NCI-H2081 treated with DMSO at 0.1 percent for 48 hours (cell line): ENCODE results near the gene EFCC1.
A peak's percentile ranks its signal among the peaks of the same experiment; 100 is the strongest.

Source experiments
- DNase-seq: peaks from one replicate; lab custom pipeline; 2025; lab: John Stamatoyannopoulos, UW

Gene EFCC1

DNA sequence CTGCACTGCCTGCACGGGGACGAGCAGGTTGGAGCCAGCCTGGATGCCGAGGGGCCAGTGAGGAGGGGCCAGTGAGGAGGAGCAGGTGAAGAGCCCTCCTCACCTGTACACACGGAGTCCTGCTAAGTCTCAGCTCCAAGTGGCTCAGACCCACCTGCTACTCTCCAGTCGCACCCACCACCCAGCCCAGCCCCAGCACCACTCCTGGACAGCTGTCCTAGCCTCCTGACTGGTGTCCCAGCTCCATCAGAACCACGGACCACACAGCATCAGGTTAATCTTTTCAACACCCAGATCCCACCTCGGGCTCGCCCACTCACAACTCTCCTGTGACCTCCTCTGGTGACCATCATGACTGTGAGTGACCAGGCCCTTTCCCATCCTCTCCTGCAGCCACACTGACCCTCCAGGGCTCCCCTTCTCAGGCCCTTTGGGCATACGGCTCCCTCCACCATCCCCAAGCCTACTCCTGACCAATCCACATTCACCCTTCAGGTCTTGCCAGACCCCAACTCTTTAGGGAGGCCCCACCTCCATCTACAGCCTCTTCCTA, 13.8 kb downstream of the EFCC1 start:
- no peak for DNase-seq

GRCh38 chr3:129015388-129016105, 14.4 kb downstream of the EFCC1 start:
- DNase-seq, result no peak

- DNase-seq, result peak; percentile 94
These were observed 15.2 kb downstream of the EFCC1 start for GRCh38 chr3:129016356-129016719.

DNA sequence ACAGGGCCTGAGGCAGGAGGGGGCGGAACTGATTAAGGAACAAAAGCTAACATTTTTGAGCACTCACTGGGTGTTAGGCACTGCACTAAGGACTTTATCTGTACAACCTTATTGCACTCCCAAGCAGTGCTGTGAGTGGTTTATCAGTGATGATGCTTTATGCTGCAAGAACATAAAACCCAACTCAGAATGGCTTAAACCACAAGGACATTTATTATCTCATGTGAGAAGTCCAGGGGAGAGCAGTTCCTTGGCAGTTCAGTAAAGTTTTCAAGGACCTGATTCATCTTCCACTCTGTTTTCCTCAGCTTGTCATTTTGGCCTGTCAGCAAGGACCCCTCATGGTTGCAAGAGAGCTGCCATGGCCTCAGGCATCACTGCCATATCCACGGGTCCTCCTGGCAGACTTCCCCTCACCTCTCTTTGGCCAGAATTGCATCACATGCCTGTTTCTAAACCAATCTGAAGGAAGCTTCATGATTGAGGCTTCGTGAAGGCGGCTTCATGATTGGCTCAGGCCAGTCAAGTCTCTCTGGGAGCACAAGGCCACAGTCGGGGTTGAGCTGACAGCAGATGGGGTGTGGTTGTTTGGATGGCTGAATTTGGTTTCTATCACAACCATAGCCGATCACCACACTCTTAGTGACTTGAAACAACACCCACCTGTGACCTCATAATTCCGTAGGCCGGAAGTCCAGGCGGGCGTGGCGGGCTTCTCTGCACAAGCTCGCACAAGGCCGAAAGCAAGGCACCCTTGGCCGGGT, 15.8 kb downstream of the EFCC1 start:
- no peak for DNase-seq

- no peak for DNase-seq
These were observed 16.4 kb downstream of the EFCC1 start for GRCh38 chr3:129017484-129017899.

DNA sequence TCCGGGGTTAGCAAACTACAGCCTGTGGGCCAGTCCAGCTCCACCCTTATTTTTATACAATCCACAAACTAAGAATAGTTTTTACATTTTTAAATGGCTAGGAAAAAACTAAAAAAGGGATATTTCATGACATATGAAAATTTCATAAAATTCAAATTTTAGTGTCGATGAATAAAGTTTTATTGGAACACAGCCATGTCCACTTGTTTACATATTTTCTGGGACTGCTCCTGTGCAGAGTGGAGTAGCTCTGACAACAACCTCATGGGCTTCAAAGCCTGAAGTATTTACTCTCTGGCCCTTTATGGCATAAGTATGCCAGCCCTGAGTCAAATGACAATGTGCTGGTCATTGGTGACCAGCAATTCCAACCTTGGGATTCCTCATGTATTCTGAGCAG, 17.2 kb downstream of the EFCC1 start:
- DNase-seq, result no peak

GRCh38 chr3:129018751-129019150, 17.6 kb downstream of the EFCC1 start:
- no peak for DNase-seq

GRCh38 chr3:129019266-129019665, 18.2 kb downstream of the EFCC1 start:
- no peak for DNase-seq

DNA sequence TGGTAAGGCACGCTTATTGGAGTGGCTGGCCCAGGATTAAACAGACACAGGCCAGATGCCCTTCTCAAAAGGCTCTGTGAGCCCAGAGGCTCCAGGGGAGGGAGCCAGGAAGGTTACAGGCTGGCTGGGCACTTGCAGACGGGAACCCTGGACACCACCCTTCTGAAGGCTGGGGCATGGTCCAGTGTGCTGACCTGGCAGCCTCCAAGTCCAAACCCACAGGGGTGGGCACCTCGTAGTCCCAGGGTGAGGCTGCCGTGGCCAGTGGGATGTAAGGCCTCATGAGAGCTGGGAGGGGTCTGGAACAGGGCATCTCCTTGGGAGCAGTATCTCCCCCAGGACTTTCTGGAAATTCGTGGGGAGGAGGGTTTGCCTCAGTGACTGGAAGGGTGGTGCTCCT, 19.6 kb downstream of the EFCC1 start:
- no peak for DNase-seq

GRCh38 chr3:129021140-129021551, 20.0 kb downstream of the EFCC1 start:
- no peak for DNase-seq

DNA sequence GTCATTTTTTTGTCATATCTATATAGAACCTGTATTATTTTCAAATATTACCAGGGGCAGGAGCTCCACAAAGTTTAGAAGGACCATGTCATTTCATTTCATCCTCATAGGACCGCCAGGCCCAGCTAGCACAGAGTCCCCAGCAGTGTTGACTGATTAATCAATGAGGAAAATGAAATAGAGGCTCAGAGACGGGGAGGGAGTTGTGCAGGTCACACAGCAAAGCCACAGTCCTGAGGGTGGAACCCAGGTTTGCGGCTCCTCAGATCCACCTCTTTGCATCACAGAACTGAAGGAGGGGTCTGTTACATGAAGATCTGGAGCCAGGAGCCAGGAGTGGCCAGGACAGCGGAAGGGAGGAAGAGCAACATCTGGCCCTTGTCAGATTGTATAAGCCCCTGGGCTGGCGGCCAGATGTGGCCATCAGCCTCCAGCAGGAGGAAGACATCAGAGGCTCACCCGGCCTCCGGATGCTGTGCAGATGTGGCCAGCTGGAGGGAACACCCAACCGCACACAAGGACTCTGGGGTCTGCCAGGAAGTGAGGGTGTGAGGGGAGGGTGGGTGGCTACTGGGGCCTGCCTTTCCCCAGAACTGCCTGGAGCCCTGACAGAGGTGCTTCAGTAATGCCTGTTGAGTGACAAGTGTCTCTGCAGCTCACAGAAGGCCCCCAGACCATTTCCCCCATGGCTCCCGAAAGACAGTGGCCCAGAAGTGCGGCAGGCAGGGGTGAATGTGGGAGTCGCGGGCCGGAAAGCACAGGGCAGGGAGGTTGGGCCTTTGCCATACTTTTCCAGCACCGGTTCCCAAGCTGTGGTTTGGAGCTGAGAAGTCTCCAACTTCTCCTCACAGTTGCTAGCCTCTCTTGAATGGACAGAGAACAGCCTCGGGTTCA, 21.3 kb downstream of the EFCC1 start:
- no peak for DNase-seq

DNA sequence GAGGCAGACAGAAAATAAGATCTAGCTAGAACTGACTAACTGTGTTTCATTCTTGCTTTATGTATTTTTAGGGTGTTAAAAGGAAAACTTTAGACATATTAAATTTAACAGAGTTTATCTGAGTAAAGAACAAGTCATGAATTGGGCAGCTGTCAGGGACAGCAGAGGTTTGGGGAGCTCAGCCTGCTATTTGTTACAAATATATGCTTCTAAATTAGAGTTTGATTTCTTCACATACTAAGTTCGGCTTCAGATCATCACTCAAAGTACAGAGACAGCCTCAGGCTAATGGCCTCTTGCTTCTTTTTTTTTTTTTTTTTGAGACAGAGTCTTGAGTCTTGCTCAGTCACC, 21.9 kb downstream of the EFCC1 start:
- no peak for DNase-seq

DNA sequence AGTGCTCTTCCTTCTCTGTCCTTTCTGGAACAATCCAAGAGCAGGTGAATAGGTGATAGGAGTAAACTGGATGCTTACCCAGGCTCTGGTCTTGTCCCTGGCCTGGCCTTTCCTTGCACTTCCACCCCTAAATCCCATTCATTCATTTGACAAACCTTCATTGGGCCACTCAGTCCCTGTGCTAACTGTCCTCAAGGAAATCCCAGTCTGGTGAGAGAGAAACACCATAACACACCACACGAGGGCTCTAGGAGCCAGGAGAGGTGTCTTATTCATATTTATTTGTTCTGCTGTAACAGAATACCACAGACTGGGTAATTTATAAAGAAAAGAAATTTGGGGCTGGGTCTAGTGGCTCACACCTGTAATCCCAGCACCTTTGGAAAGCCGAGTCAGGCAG, 22.8 kb downstream of the EFCC1 start:
- DNase-seq, result no peak

GRCh38 chr3:129025108-129025507, 24.0 kb downstream of the EFCC1 start:
- no peak for DNase-seq

- no peak for DNase-seq
These were observed 24.8 kb downstream of the EFCC1 start for GRCh38 chr3:129025691-129026435.

GRCh38 chr3:129026728-129027543, 25.8 kb downstream of the EFCC1 start:
- peak; percentile 87 for DNase-seq

GRCh38 chr3:129027544-129027880, 26.4 kb downstream of the EFCC1 start:
- no peak for DNase-seq

- DNase-seq, result no peak
These were observed 27.8 kb downstream of the EFCC1 start for GRCh38 chr3:129028866-129029265.

DNA sequence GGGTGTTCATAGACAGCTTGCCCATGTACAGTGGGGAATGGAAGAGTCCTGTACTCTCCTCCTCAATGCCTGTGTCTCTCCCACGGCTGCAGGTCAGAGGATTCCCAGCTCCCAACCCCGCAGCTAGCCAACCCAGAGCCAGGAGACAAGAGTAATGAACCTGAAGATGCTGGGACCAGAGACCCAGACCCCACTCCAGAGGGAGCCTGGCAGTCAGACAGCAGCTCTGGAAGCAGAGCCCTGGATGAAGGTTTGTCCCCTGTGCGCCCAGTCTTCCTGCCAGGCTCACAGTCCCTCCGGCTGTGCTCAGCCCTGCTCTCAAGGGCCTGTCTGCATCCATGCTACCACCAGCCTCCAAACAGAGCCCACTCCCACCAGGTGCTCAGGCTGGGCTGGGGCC, 29.5 kb downstream of the EFCC1 start:
- no peak for DNase-seq

GRCh38 chr3:129031476-129032215, 30.5 kb downstream of the EFCC1 start:
- no peak for DNase-seq
